SK-N-SH treated with all-trans-retinoic acid at 6 μM for 48 hours (cell line): ENCODE measurements around the gene SPR.

Source experiments
- ATAC-seq: fragments of 200-7000 bp; cut with Tn5 transposase; 3 replicates; pipeline ENCODE4 v1.9.1; 2020; ENCODE audit warnings: mild to moderate bottlenecking, moderate library complexity
- ARNTL ChIP-seq: fragments of 450-650 bp; formaldehyde crosslinking; IDR thresholded peaks from 2 replicates; pipeline ENCODE4 v1.5.0; 2020; ENCODE audit warnings: low read depth, mild to moderate bottlenecking, moderate library complexity, borderline replicate concordance
- CREB5 ChIP-seq: fragments of 250-450 bp; sonication (Bioruptor Pico); IDR thresholded peaks from 2 replicates; pipeline ENCODE4 v1.5.1; 2020; ENCODE audit warnings: low read depth, mild to moderate bottlenecking, moderate library complexity
- CSDC2 ChIP-seq: fragments of 250-450 bp; sonication (Bioruptor Pico); IDR thresholded peaks from 2 replicates; pipeline ENCODE4 v1.5.0; 2020; ENCODE audit warnings: mild to moderate bottlenecking, moderate library complexity
- CSRNP3 ChIP-seq: fragments of 250-450 bp; sonication (Bioruptor Pico); IDR thresholded peaks from 2 replicates; pipeline ENCODE4 v1.5.1; 2021; ENCODE audit warnings: mild to moderate bottlenecking, moderate library complexity
- ESRRG ChIP-seq: fragments of 250-450 bp; sonication (Bioruptor Pico); IDR thresholded peaks from 2 replicates; pipeline ENCODE4 v1.6.1; 2021; ENCODE audit warnings: mild to moderate bottlenecking
- GLIS3 ChIP-seq: fragments of 250-450 bp; sonication (Bioruptor Pico); IDR thresholded peaks from 2 replicates; pipeline ENCODE4 v1.5.0; 2020; ENCODE audit warnings: mild to moderate bottlenecking, moderate library complexity
- ISL1 ChIP-seq: fragments of 250-450 bp; sonication (Bioruptor Pico); IDR thresholded peaks from 2 replicates; pipeline ENCODE4 v2.1.2; 2022; ENCODE audit warnings: mild to moderate bottlenecking, moderate library complexity
- PATZ1 ChIP-seq: fragments of 250-450 bp; sonication (Bioruptor Pico); IDR thresholded peaks from 2 replicates; pipeline ENCODE4 v1.8.0; 2020; ENCODE audit warnings: mild to moderate bottlenecking, moderate library complexity, borderline replicate concordance
- POU6F1 ChIP-seq: fragments of 250-450 bp; sonication (Bioruptor Pico); IDR thresholded peaks from 2 replicates; pipeline ENCODE4 v1.8.0; 2021; ENCODE audit warnings: low read depth, mild to moderate bottlenecking, moderate library complexity, borderline replicate concordance
- PPARA ChIP-seq: fragments of 250-450 bp; sonication (Bioruptor Pico); IDR thresholded peaks from 2 replicates; pipeline ENCODE4 v1.5.0; 2020; ENCODE audit warnings: mild to moderate bottlenecking, borderline replicate concordance
- TOX ChIP-seq: fragments of 250-450 bp; sonication (Bioruptor Pico); IDR thresholded peaks from 2 replicates; pipeline ENCODE4 v1.8.0; 2021; ENCODE audit warnings: mild to moderate bottlenecking, moderate library complexity, borderline replicate concordance
- TSHZ2 ChIP-seq: fragments of 250-450 bp; sonication (Bioruptor Pico); IDR thresholded peaks from 2 replicates; pipeline ENCODE4 v1.5.0; 2020; ENCODE audit warnings: mild to moderate bottlenecking, moderate library complexity
- ZFP30 ChIP-seq: fragments of 450-650 bp; formaldehyde crosslinking; IDR thresholded peaks from 2 replicates; pipeline ENCODE4 v1.5.0; 2022; ENCODE audit warnings: mild to moderate bottlenecking, moderate library complexity
- ZNF565 ChIP-seq: fragments of 450-650 bp; formaldehyde crosslinking; conservative IDR thresholded peaks from 2 replicates; pipeline ENCODE4 v1.5.0; 2020; ENCODE audit warnings: low read depth, mild to moderate bottlenecking, moderate library complexity
- ZNF70 ChIP-seq: fragments of 450-650 bp; formaldehyde crosslinking; IDR thresholded peaks from 2 replicates; pipeline ENCODE4 v1.5.0; 2020; ENCODE audit warnings: mild to moderate bottlenecking, moderate library complexity
- ZNF8 ChIP-seq: fragments of 450-650 bp; formaldehyde crosslinking; IDR thresholded peaks from 2 replicates; pipeline ENCODE4 v1.5.0; 2020; ENCODE audit warnings: mild to moderate bottlenecking, moderate library complexity

The SPR gene

GRCh38 chr2:72888438-72889202 lies 1.4 kb downstream of the SPR start:
- ATAC-seq = no peak
- TF ChIP-seq ZFP30 (CRISPR knock-in tag) (no peak), ESRRG (no peak), TSHZ2 (CRISPR knock-in tag) (no peak), PATZ1 (CRISPR knock-in tag) (no peak), CREB5 (CRISPR knock-in tag) (no peak), ISL1 (CRISPR knock-in tag) (no peak), ARNTL (CRISPR knock-in tag) (no peak), CSRNP3 (CRISPR knock-in tag) (no peak), GLIS3 (CRISPR knock-in tag) (no peak), POU6F1 (CRISPR knock-in tag) (no peak), PPARA (CRISPR knock-in tag) (no peak)

GRCh38 chr2:72889991-72890390 lies 2.8 kb downstream of the SPR start:
- TF ChIP-seq CSDC2 = no peak
- no peak for TF ChIP-seq ZFP30 (CRISPR knock-in tag)
- no peak for TF ChIP-seq CREB5 (CRISPR knock-in tag)
- no peak for TF ChIP-seq PATZ1 (CRISPR knock-in tag)
- no peak for TF ChIP-seq TSHZ2 (CRISPR knock-in tag)
- TF ChIP-seq ZNF70 = no peak
- no peak for TF ChIP-seq GLIS3 (CRISPR knock-in tag)
- TF ChIP-seq ZNF8 (CRISPR knock-in tag) = no peak
- no peak for TF ChIP-seq TOX
- TF ChIP-seq ZNF565 (CRISPR knock-in tag) = no peak
- TF ChIP-seq POU6F1 (CRISPR knock-in tag) = no peak
- no peak for ATAC-seq
